ENCODE data around the gene TRIM33. TPM values are rescaled to one million over a fixed set of nuclear protein-coding genes. Genes with fewer than 3 reads are reported as not detected.
"Not testable (repeated sequence)": the region's sequence is repeated elsewhere in the genome, so short reads cannot be mapped to it uniquely, and the experiment has no call there.

Gene TRIM33
- total RNA-seq, 1 donor from 2014 or later: 36.2 TPM

- no peak for DNase-seq (ENCODE audit: low spot score)
- no peak overlapping the region for H3K27ac Mint-ChIP-seq (ENCODE audit: unreplicated experiment)
- H3K27me3 Mint-ChIP-seq (ENCODE audit: unreplicated experiment): no peaks in the 10 kb centered on the region
- H3K36me3 Mint-ChIP-seq (ENCODE audit: low read depth, unreplicated experiment): peaks cover 22% of the 10 kb centered on the region
- peaks cover 16% of the 10 kb centered on the region for H3K9me3 Mint-ChIP-seq (ENCODE audit: unreplicated experiment)
- no peak overlapping the region for H3K4me3 Mint-ChIP-seq (ENCODE audit: unreplicated experiment)
- H3K4me1 Mint-ChIP-seq (ENCODE audit: unreplicated experiment): no peaks in the 10 kb centered on the region
- no peak for TF ChIP-seq CTCF (IDR thresholded peaks at IDR 0.05; ENCODE audit: unreplicated experiment)
Measured at GRCh38 chr1:114377356-114377755, 133.6 kb downstream of the TRIM33 start.

GRCh38 chr1:114369930-114370329 lies 141.1 kb downstream of the TRIM33 start:
- Mint-ChIP-seq H3K4me1 (ENCODE audit: unreplicated experiment) (no peaks in the 10 kb centered on the region), H3K4me3 (ENCODE audit: unreplicated experiment) (no peak overlapping the region), H3K27ac (ENCODE audit: unreplicated experiment) (no peak overlapping the region), H3K27me3 (ENCODE audit: unreplicated experiment) (no peaks in the 10 kb centered on the region), H3K9me3 (ENCODE audit: unreplicated experiment) (no peaks in the 10 kb centered on the region), H3K36me3 (ENCODE audit: low read depth, unreplicated experiment) (peaks cover 12% of the 10 kb centered on the region)
- DNase-seq (ENCODE audit: low spot score): no peak
- TF ChIP-seq CTCF (IDR thresholded peaks at IDR 0.05; ENCODE audit: unreplicated experiment): no peak

GRCh38 chr1:114369266-114369919 lies 141.6 kb downstream of the TRIM33 start:
- not testable (repeated sequence) for H3K27ac Mint-ChIP-seq (ENCODE audit: unreplicated experiment); H3K4me3 Mint-ChIP-seq (ENCODE audit: unreplicated experiment)

GRCh38 chr1:114368560-114369255 lies 142.3 kb downstream of the TRIM33 start:
- H3K4me3 Mint-ChIP-seq (ENCODE audit: unreplicated experiment): no peak overlapping the region
- no peaks in the 10 kb centered on the region for H3K9me3 Mint-ChIP-seq (ENCODE audit: unreplicated experiment)
- no peaks in the 10 kb centered on the region for H3K27me3 Mint-ChIP-seq (ENCODE audit: unreplicated experiment)
- H3K36me3 Mint-ChIP-seq (ENCODE audit: low read depth, unreplicated experiment): peaks cover 13% of the 10 kb centered on the region
- no peaks in the 10 kb centered on the region for H3K4me1 Mint-ChIP-seq (ENCODE audit: unreplicated experiment)
- DNase-seq (ENCODE audit: low spot score): no peak
- no peak for TF ChIP-seq CTCF (IDR thresholded peaks at IDR 0.05; ENCODE audit: unreplicated experiment)
- H3K27ac Mint-ChIP-seq (ENCODE audit: unreplicated experiment): no peak overlapping the region

More at GRCh38 chr1:114369266-114369919, 141.6 kb downstream of the TRIM33 start:
- DNase-seq (ENCODE audit: low spot score); H3K4me1 Mint-ChIP-seq (ENCODE audit: unreplicated experiment); H3K9me3 Mint-ChIP-seq (ENCODE audit: unreplicated experiment); H3K27me3 Mint-ChIP-seq (ENCODE audit: unreplicated experiment): not testable (repeated sequence)
- peaks cover 12% of the 10 kb centered on the region for H3K36me3 Mint-ChIP-seq (ENCODE audit: low read depth, unreplicated experiment)

- no peak overlapping the region for H3K4me3 Mint-ChIP-seq (ENCODE audit: unreplicated experiment)
- H3K27ac Mint-ChIP-seq (ENCODE audit: unreplicated experiment): no peak overlapping the region
- H3K36me3 Mint-ChIP-seq (ENCODE audit: low read depth, unreplicated experiment): peaks cover 16% of the 10 kb centered on the region
- peaks cover 6% of the 10 kb centered on the region for H3K9me3 Mint-ChIP-seq (ENCODE audit: unreplicated experiment)
- no peaks in the 10 kb centered on the region for H3K4me1 Mint-ChIP-seq (ENCODE audit: unreplicated experiment)
- TF ChIP-seq CTCF (IDR thresholded peaks at IDR 0.05; ENCODE audit: unreplicated experiment): no peak
- no peak for DNase-seq (ENCODE audit: low spot score)
- H3K27me3 Mint-ChIP-seq (ENCODE audit: unreplicated experiment): no peaks in the 10 kb centered on the region
Measured at GRCh38 chr1:114367810-114368209, 143.2 kb downstream of the TRIM33 start.

- not testable (repeated sequence) for H3K27me3 Mint-ChIP-seq (ENCODE audit: unreplicated experiment); H3K27ac Mint-ChIP-seq (ENCODE audit: unreplicated experiment)
Measured at GRCh38 chr1:114363230-114363629, 147.8 kb downstream of the TRIM33 start.

More at GRCh38 chr1:114363230-114363629, 147.8 kb downstream of the TRIM33 start:
- not testable (repeated sequence) for H3K9me3 Mint-ChIP-seq (ENCODE audit: unreplicated experiment); DNase-seq (ENCODE audit: low spot score); H3K4me3 Mint-ChIP-seq (ENCODE audit: unreplicated experiment); H3K4me1 Mint-ChIP-seq (ENCODE audit: unreplicated experiment)
- peaks cover 12% of the 10 kb centered on the region for H3K36me3 Mint-ChIP-seq (ENCODE audit: low read depth, unreplicated experiment)
